ENCODE results near the gene TMEM187.

Gene TMEM187

DNA sequence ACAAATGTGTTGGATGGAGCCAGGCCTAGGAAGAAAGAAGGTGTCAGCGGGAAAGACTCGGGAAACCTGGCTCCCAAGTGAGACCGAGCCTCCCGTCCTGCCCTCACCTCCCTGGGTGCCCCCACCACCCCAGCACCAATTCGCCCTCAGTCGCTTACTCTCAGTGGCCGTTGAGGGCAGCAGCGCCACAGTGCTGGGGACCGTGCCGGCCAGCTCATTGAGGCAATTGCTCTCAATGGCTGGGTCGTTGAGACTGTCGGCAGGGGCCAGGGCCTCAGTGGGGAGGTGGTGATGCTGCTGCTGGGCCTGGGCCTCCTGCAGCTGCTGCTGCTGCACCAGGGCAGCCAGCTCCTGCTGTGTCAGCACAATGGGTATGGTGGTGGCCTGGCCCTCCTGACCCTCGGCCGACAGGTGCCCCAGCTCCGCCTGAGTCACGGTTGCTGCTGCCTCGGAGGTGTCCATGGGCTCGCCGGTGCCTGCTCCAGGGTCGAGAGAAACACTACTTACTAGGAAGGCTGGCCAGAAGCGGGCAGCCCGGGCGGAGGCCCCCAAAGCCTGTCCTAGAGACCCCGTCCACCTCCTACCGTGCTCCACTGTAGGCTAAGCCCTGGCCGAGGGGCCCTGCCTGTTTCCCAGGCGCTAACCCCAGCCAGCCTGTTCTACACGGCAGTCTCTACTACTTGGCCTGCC lies 20.7 kb upstream of the TMEM187 start:
- TF ChIP-seq ZFX (IDR thresholded peaks at IDR 0.05; ENCODE audit: borderline replicate concordance): no peak
- TF ChIP-seq, protein P1, sequence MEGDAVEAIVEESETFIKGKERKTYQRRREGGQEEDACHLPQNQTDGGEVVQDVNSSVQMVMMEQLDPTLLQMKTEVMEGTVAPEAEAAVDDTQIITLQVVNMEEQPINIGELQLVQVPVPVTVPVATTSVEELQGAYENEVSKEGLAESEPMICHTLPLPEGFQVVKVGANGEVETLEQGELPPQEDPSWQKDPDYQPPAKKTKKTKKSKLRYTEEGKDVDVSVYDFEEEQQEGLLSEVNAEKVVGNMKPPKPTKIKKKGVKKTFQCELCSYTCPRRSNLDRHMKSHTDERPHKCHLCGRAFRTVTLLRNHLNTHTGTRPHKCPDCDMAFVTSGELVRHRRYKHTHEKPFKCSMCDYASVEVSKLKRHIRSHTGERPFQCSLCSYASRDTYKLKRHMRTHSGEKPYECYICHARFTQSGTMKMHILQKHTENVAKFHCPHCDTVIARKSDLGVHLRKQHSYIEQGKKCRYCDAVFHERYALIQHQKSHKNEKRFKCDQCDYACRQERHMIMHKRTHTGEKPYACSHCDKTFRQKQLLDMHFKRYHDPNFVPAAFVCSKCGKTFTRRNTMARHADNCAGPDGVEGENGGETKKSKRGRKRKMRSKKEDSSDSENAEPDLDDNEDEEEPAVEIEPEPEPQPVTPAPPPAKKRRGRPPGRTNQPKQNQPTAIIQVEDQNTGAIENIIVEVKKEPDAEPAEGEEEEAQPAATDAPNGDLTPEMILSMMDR (IDR thresholded peaks at IDR 0.05): no peak
- H3K27ac ChIP-seq: no peak overlapping the region

DNA sequence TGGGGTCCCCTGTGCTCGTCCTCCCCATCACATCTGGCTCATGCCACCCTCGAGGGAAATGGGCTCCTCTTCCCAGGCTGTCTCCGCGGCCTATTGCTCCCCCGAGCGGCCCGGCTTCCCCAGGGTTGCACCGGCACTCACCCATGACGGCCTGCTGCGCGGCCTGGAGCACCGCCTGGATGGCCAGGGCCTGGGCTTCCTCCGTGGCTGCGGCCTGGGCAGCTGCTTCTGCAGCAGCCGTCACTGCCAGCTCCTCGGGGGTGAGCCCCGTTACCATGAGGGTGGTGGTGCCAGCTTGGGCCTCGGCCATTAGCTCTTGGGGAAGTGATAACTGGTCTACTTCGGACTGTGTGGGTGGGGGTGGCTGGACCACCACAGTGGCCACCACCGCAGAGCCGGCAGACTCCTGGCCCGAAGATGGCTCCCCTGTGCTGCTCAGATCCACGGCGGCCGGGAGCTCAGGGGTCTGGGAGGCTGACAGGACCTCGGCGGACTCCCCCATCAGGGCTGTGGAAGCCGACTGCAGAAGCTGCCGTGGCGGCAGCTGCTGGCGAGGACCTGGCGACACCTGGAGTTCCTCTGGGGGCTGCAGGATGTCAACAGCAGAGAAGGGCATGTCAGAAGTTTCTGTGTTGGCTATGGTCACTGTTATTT lies 20.1 kb upstream of the TMEM187 start:
- TF ChIP-seq, protein P1 (IDR thresholded peaks at IDR 0.05): no peak
- no peak overlapping the region for H3K27ac ChIP-seq

DNA sequence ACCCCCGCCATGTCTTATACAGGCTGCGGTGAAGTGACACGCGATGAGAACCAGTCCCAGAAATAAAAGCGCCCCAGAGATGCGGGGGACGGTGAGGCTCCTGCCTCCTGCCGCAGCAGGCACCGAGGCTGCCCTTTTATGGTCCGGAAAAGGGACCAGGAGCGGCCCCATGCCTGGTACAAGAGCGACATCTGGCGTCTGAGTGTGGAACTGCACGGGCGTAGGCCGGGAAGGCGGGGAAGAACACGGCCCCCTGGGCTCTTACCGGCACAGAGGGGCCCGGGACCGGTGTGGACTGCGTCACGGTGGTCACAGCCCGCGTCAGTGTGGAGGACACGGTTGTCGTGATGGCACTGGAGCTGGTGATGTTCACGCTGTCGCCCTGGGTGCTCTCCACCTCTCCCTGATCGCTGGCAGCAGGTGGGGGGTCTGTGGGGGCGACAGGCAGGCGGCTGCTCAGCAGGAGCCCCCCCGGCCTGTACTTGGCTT lies 19.2 kb upstream of the TMEM187 start:
- H3K27ac ChIP-seq: no peak overlapping the region

DNA sequence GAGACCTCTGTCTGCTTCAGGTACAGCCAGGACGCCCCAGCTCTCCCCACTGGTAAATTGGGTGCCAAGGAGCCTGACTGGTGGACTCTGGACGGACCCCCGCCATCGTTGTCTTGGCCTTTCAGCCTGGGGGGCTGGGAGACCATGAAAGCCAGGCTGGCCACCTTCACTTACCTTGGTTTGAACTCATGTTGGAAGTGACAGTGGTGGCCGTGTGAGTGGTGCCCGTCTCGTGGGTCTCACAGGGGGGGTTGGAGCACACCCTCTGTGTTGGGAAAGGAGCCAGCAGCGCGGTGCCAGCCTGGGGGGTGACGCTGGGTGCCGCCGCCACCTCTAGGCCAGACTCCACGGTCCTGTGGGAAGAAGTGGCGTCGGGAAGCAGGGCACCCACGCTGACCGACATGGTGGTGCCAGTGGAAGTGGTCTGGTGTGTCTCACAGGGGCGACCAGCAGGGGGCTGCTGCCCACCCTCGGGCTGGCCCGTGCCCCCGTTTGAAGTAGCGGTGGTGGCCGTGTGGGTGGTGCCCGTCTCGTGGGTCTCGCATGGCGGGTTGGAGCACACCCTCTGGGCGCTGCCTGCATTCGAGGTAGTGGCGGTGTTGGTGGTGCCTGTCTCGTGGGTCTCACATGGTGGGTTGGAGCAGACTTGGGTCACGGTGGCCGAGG lies 18.5 kb upstream of the TMEM187 start:
- TF ChIP-seq, protein P1 (IDR thresholded peaks at IDR 0.05): no peak
- no peak for TF ChIP-seq ZFX (IDR thresholded peaks at IDR 0.05; ENCODE audit: borderline replicate concordance)
- H3K27ac ChIP-seq: no peak overlapping the region

More for the DNA sequence above, 19.2 kb upstream of the TMEM187 start:
- TF ChIP-seq, protein P1 (IDR thresholded peaks at IDR 0.05): peak; percentile 85
- TF ChIP-seq ZFX (IDR thresholded peaks at IDR 0.05; ENCODE audit: borderline replicate concordance): no peak

DNA sequence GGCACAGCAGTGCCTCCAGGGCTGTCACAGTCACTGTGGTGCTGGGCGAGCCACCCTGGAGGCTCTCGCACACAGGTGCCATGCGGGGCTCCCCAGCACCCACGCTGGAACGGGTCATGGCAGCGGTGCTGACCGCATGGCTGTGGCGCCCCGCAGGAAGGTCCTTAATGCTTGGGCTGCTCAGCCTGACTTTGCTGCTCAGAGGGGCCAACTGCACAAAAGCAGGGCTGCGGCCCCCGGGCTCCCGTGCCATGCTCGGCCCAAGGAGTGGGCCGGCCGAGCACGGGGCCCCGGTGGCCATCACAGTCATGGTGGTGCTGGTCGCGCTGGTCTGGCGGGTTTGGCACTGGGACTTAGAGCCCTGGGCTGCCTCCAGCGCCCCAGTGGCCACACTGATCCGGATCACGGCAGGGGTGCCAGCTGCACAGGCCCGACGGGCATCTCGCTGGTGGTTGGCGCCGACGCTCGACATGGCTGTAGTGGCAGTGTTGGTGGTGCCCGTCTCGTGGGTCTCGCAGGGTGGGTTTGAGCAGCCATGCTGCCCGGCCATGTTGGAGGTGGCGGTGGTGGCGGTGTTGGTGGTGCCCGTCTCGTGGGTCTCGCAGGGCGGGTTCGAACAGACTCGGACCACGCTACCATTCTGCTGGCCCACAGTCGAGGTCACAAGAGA lies 17.9 kb upstream of the TMEM187 start:
- no peak overlapping the region for H3K27ac ChIP-seq
- TF ChIP-seq, protein P1 (IDR thresholded peaks at IDR 0.05): no peak
- TF ChIP-seq ZFX (IDR thresholded peaks at IDR 0.05; ENCODE audit: borderline replicate concordance): no peak

DNA sequence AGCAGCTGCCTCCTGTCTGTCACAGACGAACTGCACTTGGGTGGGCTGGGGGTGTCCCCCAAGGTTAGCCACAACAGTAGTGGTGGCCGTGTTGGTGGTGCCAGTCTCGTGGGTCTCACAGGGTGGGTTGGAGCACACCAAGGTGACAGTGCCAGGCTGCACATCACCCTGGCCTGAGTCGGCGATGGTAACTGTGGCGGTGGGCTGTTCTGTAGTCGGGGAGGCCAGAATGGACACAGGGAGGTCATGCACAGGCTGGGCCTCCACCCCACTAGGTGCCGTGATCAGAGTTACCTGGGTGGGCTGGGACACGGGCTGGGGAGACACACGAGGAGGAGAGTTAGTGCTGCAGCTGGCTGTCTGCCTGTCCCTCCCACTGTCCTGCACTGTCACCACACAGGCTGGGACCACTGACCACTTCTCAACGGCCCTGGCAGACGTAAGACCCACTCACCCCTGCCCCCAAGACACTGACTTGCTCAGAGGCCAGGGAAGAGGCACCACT lies 17.3 kb upstream of the TMEM187 start:
- TF ChIP-seq, protein P1 (IDR thresholded peaks at IDR 0.05): no peak
- no peak for TF ChIP-seq ZFX (IDR thresholded peaks at IDR 0.05; ENCODE audit: borderline replicate concordance)
- H3K27ac ChIP-seq: no peak overlapping the region

All from 22Rv1 (cell line).